ENCODE measurements around the gene ZNHIT2.
A peak's percentile ranks its signal among the peaks of the same experiment; 100 is the strongest.
"Not testable (repeated sequence)": the region's sequence is repeated elsewhere in the genome, so short reads cannot be mapped to it uniquely, and the experiment has no call there.

ZNHIT2 gene

DNA sequence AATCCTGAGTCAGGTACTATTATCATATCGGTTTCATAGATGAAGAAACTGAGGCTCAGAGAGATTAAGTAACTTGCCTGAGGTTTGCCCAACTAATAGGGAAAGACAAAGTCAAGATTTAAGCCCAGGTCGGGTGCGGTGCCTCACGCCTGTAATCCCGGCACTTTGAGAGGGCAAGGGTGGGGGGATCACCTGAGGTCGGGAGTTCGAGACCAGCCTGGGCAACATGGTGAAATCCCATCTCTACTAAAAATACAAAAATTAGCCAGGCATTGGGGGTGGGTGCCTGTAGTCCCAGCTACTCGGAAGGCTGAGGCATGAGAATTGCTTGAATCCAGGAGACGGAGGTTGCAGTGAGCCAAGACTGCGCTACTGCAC, 32.6 kb upstream of the ZNHIT2 start:
- POLR2A ChIA-PET: interaction anchor here (1.1 to 3.9 kb wide), 2 partner anchors 15 to 21 kb away, joined by 6 to 26 read pairs; partner anchors contain the start of gene SYVN1
- DNase-seq; H3K36me3 ChIP-seq (ENCODE audit: control insufficient read depth in 4 of 4, insufficient read depth in 4 of 4, low read length in 3 of 4); H3K9me3 ChIP-seq (ENCODE audit: control extremely low read depth in 1 of 5, control insufficient read depth in 4 of 5, insufficient read depth in 2 of 5, low read depth in 1 of 5, low read length in 4 of 5); H3K27me3 ChIP-seq (replicated peaks in 2 of 5; ENCODE audit: control insufficient read depth in 4 of 5, insufficient read depth in 5 of 5, low read length in 4 of 5): not testable (repeated sequence)
- peak overlapping the region in 3 of 7 experiments; percentile 1 to 17 (median 8) for H3K4me3 ChIP-seq (ENCODE audit: control insufficient read depth in 1 of 7, extremely low read depth in 1 of 7, insufficient read depth in 4 of 7, low read depth in 2 of 7, low read length in 6 of 7)
- peaks cover 13 to 46% (median 44%) of the 10 kb centered on the region in 4 experiments for H3K4me1 ChIP-seq (ENCODE audit: control extremely low read depth in 1 of 4, control insufficient read depth in 4 of 4, insufficient read depth in 4 of 4, low read length in 3 of 4)
- 90% methylated on average over 6 of the region's 10 CpGs for WGBS (ENCODE audit: insufficient coverage)
- CTCF ChIA-PET: interaction anchor here (1.0 to 5.4 kb wide), 3 partner anchors 13 to 35 kb away, joined by 3 to 55 read pairs (median 4); partner anchors contain the start of gene SYVN1
- peak overlapping the region; percentile 80 to 90 for H3K27ac ChIP-seq (ENCODE audit: insufficient read depth in 1 of 2, low read depth in 1 of 2, low read length in 2 of 2, poor library complexity in 1 of 2, severe bottlenecking in 2 of 2)

DNA sequence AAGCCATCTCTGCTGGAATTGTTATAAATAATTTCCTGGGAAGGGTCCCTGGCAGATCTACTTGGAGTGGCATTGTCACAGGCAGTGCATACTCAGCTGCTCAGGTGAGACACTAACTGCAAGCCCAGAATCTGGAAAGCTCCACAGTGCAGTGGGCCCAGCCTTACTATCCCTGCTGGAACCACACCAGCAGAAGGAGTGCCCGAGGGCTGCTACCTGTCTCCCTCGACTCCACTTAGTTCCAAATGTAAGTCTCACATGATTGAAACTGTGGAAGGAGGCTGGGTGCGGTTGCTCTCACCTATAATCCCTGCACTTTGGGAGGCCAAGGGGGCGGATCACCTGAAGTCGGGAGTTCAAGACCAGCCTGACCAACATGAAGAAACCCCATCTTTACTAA, 31.2 kb upstream of the ZNHIT2 start:
- H3K4me1 ChIP-seq (ENCODE audit: control extremely low read depth in 1 of 4, control insufficient read depth in 4 of 4, insufficient read depth in 4 of 4, low read length in 3 of 4): peaks cover 13 to 46% (median 44%) of the 10 kb centered on the region in 4 experiments
- ChIA-PET CTCF (interaction anchor here (0.7 to 5.4 kb wide), 7 partner anchors 13 to 262 kb away, joined by 3 to 55 read pairs (median 3); partner anchors contain the start of genes CAPN1 and SYVN1), POLR2A (interaction anchor here (0.7 to 3.9 kb wide), 3 partner anchors 13 to 32 kb away, joined by 3 to 26 read pairs (median 4); partner anchors contain the start of gene SYVN1)
- no peaks in the 10 kb centered on the region for H3K36me3 ChIP-seq (ENCODE audit: control insufficient read depth in 4 of 4, insufficient read depth in 4 of 4, low read length in 3 of 4)
- no peak overlapping the region for H3K4me3 ChIP-seq (ENCODE audit: control insufficient read depth in 1 of 7, extremely low read depth in 1 of 7, insufficient read depth in 4 of 7, low read depth in 2 of 7, low read length in 6 of 7)
- H3K9me3 ChIP-seq (ENCODE audit: control extremely low read depth in 1 of 5, control insufficient read depth in 4 of 5, insufficient read depth in 2 of 5, low read depth in 1 of 5, low read length in 4 of 5): peaks cover 0 to 4% (median 2%) of the 10 kb centered on the region in 5 experiments
- H3K27me3 ChIP-seq (replicated peaks in 2 of 5; ENCODE audit: control insufficient read depth in 4 of 5, insufficient read depth in 5 of 5, low read length in 4 of 5): no peaks in the 10 kb centered on the region
- 100% methylated on average over 2 of the region's 5 CpGs for WGBS (ENCODE audit: insufficient coverage)
- DNase-seq: no peak
- H3K27ac ChIP-seq (ENCODE audit: insufficient read depth in 1 of 2, low read depth in 1 of 2, low read length in 2 of 2, poor library complexity in 1 of 2, severe bottlenecking in 2 of 2): no peak overlapping the region

- Histone ChIP-seq H3K4me1 (ENCODE audit: control extremely low read depth in 1 of 4, control insufficient read depth in 4 of 4, insufficient read depth in 4 of 4, low read length in 3 of 4) (peaks cover 13 to 41% (median 38%) of the 10 kb centered on the region in 4 experiments), H3K36me3 (ENCODE audit: control insufficient read depth in 4 of 4, insufficient read depth in 4 of 4, low read length in 3 of 4) (no peaks in the 10 kb centered on the region), H3K9me3 (ENCODE audit: control extremely low read depth in 1 of 5, control insufficient read depth in 4 of 5, insufficient read depth in 2 of 5, low read depth in 1 of 5, low read length in 4 of 5) (peaks cover 0 to 4% (median 2%) of the 10 kb centered on the region in 5 experiments), H3K27me3 (replicated peaks in 2 of 5; ENCODE audit: control insufficient read depth in 4 of 5, insufficient read depth in 5 of 5, low read length in 4 of 5) (no peaks in the 10 kb centered on the region), H3K27ac (ENCODE audit: insufficient read depth in 1 of 2, low read depth in 1 of 2, low read length in 2 of 2, poor library complexity in 1 of 2, severe bottlenecking in 2 of 2) (no peak overlapping the region), H3K4me3 (ENCODE audit: control insufficient read depth in 1 of 7, extremely low read depth in 1 of 7, insufficient read depth in 4 of 7, low read depth in 2 of 7, low read length in 6 of 7) (no peak overlapping the region)
- POLR2A ChIA-PET: interaction anchor here (0.8 to 3.9 kb wide), 2 partner anchors 12 to 33 kb away, joined by 3 to 26 read pairs; partner anchors contain the start of gene SYVN1
- DNase-seq: no peak
- no CpG with 5 or more reads among the region's 2 CpGs for WGBS (ENCODE audit: insufficient coverage)
- CTCF ChIA-PET: interaction anchor here (0.7 to 5.4 kb wide), 8 partner anchors 12 to 56 kb away, joined by 3 to 55 read pairs (median 3); partner anchors contain the start of genes CAPN1, SPDYC and SYVN1
Observed at GRCh38 chr11:65147352-65148075, 30.0 kb upstream of the ZNHIT2 start.

GRCh38 chr11:65141896-65142494, 24.5 kb upstream of the ZNHIT2 start:
- WGBS (ENCODE audit: insufficient coverage): 97% methylated on average over 6 of the region's 7 CpGs
- POLR2A ChIA-PET: no interaction called here

GRCh38 chr11:65136515-65137096, 19.1 kb upstream of the ZNHIT2 start:
- H3K4me3 ChIP-seq (ENCODE audit: control insufficient read depth in 1 of 7, extremely low read depth in 1 of 7, insufficient read depth in 4 of 7, low read depth in 2 of 7, low read length in 6 of 7): no peak overlapping the region
- ChIA-PET CTCF (interaction anchor here (0.6 to 5.6 kb wide), 11 partner anchors 11 to 61 kb away, joined by 3 to 55 read pairs (median 6); partner anchors contain the start of genes CAPN1, FAU, MRPL49 and SPDYC), POLR2A (interaction anchor here (2.8 to 3.5 kb wide), 3 partner anchors 12 to 33 kb away, joined by 22 to 26 read pairs (median 26); partner anchors contain the start of genes SPDYC and ZNHIT2)
- H3K36me3 ChIP-seq (ENCODE audit: control insufficient read depth in 4 of 4, insufficient read depth in 4 of 4, low read length in 3 of 4): peaks cover 4 to 14% (median 6%) of the 10 kb centered on the region in 4 experiments
- peak overlapping the region in 1 of 2 experiments; percentile 5 for H3K27ac ChIP-seq (ENCODE audit: insufficient read depth in 1 of 2, low read depth in 1 of 2, low read length in 2 of 2, poor library complexity in 1 of 2, severe bottlenecking in 2 of 2)
- peaks cover 8 to 40% (median 34%) of the 10 kb centered on the region in 4 experiments for H3K4me1 ChIP-seq (ENCODE audit: control extremely low read depth in 1 of 4, control insufficient read depth in 4 of 4, insufficient read depth in 4 of 4, low read length in 3 of 4)
- WGBS (ENCODE audit: insufficient coverage): 96% methylated on average over 15 of the region's 15 CpGs
- H3K27me3 ChIP-seq (replicated peaks in 2 of 5; ENCODE audit: control insufficient read depth in 4 of 5, insufficient read depth in 5 of 5, low read length in 4 of 5): no peaks in the 10 kb centered on the region
- H3K9me3 ChIP-seq (ENCODE audit: control extremely low read depth in 1 of 5, control insufficient read depth in 4 of 5, insufficient read depth in 2 of 5, low read depth in 1 of 5, low read length in 4 of 5): no peaks in the 10 kb centered on the region
- DNase-seq: no peak

More at GRCh38 chr11:65141896-65142494, 24.5 kb upstream of the ZNHIT2 start:
- DNase-seq: no peak
- H3K4me3 ChIP-seq (ENCODE audit: control insufficient read depth in 1 of 7, extremely low read depth in 1 of 7, insufficient read depth in 4 of 7, low read depth in 2 of 7, low read length in 6 of 7): no peak overlapping the region
- no peaks in the 10 kb centered on the region for H3K27me3 ChIP-seq (replicated peaks in 2 of 5; ENCODE audit: control insufficient read depth in 4 of 5, insufficient read depth in 5 of 5, low read length in 4 of 5)
- H3K9me3 ChIP-seq (ENCODE audit: control extremely low read depth in 1 of 5, control insufficient read depth in 4 of 5, insufficient read depth in 2 of 5, low read depth in 1 of 5, low read length in 4 of 5): no peaks in the 10 kb centered on the region
- H3K27ac ChIP-seq (ENCODE audit: insufficient read depth in 1 of 2, low read depth in 1 of 2, low read length in 2 of 2, poor library complexity in 1 of 2, severe bottlenecking in 2 of 2): no peak overlapping the region
- CTCF ChIA-PET: interaction anchor here (1.5 kb wide), 1 partner anchor 27 kb away, joined by 4 read pairs; no protein-coding TSS in a partner anchor
- H3K36me3 ChIP-seq (ENCODE audit: control insufficient read depth in 4 of 4, insufficient read depth in 4 of 4, low read length in 3 of 4): no peaks in the 10 kb centered on the region
- H3K4me1 ChIP-seq (ENCODE audit: control extremely low read depth in 1 of 4, control insufficient read depth in 4 of 4, insufficient read depth in 4 of 4, low read length in 3 of 4): no peaks in the 10 kb centered on the region

DNA sequence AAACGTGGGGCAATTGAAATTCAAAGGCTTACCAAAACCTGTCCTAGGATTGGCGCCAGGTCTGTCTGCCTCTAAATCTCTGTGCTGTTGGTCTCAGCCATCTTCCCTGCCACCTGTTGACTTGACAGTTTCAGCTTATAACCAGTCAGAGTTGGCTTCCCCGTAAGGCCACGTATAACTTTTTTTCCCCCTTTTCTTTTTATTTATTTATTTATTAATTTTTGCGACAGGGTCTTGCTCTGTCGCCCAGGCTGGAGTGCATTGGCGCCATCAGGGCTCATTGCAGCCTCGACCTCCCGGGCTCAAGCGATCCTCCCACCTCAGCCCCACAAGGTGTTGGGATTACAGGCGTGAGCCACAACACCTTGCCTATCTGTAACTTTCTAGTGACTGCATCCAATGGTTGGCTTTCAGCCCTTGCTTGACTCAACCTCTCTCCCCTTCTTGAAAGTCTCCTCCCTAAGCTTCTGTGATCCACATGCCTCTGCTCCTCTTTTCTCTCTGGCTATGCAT, 18.2 kb upstream of the ZNHIT2 start:
- H3K36me3 ChIP-seq (ENCODE audit: control insufficient read depth in 4 of 4, insufficient read depth in 4 of 4, low read length in 3 of 4): peaks cover 11 to 23% (median 15%) of the 10 kb centered on the region in 4 experiments
- no peaks in the 10 kb centered on the region for H3K27me3 ChIP-seq (replicated peaks in 2 of 5; ENCODE audit: control insufficient read depth in 4 of 5, insufficient read depth in 5 of 5, low read length in 4 of 5)
- peak overlapping the region in 5 of 7 experiments; percentile 81 to 97 (median 92) for H3K4me3 ChIP-seq (ENCODE audit: control insufficient read depth in 1 of 7, extremely low read depth in 1 of 7, insufficient read depth in 4 of 7, low read depth in 2 of 7, low read length in 6 of 7)
- WGBS (ENCODE audit: insufficient coverage): 74% methylated on average over 8 of the region's 11 CpGs
- ChIA-PET POLR2A (interaction anchor here (1.0 to 4.8 kb wide), 11 partner anchors 8 to 45 kb away, joined by 3 to 44 read pairs (median 11); partner anchors contain the start of genes CAPN1, FAU, MRPL49 and SPDYC), CTCF (interaction anchor here (0.9 to 5.6 kb wide), 16 partner anchors 12 to 179 kb away, joined by 3 to 55 read pairs (median 6); partner anchors contain the start of genes CAPN1, CDC42EP2, FAU and MRPL49)
- H3K9me3 ChIP-seq (ENCODE audit: control extremely low read depth in 1 of 5, control insufficient read depth in 4 of 5, insufficient read depth in 2 of 5, low read depth in 1 of 5, low read length in 4 of 5): no peaks in the 10 kb centered on the region
- DNase-seq: no peak
- H3K27ac ChIP-seq (ENCODE audit: insufficient read depth in 1 of 2, low read depth in 1 of 2, low read length in 2 of 2, poor library complexity in 1 of 2, severe bottlenecking in 2 of 2): peak overlapping the region; percentile 100
- H3K4me1 ChIP-seq (ENCODE audit: control extremely low read depth in 1 of 4, control insufficient read depth in 4 of 4, insufficient read depth in 4 of 4, low read length in 3 of 4): peaks cover 8 to 40% (median 34%) of the 10 kb centered on the region in 4 experiments
